Measurements from ENCODE around the gene CENPA.
"Not testable (repeated sequence)": the region's sequence is repeated elsewhere in the genome, so short reads cannot be mapped to it uniquely, and the experiment has no call there.

The CENPA gene

DNA sequence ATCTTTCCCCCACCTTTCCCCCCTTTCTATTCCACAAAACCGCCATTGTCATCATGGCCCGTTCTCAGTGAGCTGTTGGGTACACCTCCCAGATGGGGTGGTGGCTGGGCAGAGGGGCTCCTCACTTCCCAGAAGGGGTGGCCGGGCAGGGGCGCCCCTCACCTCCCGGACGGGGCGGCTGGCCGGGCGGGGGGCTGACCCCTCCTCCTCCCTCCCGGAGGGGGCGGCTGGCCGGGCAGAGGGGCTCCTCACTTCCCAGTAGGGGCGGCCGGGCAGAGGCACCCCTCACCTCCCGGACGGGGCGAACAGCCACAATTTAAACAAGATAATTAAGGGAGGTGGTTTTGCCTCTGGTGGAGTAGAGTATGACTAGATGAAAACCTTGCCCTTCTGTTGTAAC is 9.3 kb downstream of the CENPA start:
- not testable (repeated sequence) for DNase-seq

GRCh38 chr2:26801328-26801727 is 15.5 kb downstream of the CENPA start:
- DNase-seq, result no peak

DNA sequence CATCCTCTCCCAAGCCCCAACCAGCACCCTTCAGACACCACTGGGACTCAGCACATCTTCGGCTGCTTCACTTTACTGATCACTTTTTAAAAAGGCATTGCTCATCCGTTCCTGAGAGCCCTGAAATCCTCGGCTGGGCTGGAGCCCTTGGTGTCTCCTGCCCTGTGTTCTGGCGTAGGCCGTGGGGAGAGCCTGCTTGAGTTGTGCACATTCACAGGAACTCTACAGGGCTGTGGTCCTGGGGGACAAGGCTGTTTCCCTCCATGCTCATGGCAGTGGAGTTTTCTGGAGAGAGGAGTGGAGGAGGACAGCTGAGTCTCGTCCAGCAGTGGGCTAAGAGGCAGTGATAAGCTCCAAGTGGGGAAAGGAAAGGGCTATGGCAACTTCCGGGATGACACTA is 15.9 kb downstream of the CENPA start:
- DNase-seq, result no peak

- peak; percentile 30 to 41 for DNase-seq
Measured at GRCh38 chr2:26805241-26805676, 19.4 kb downstream of the CENPA start.

GRCh38 chr2:26807788-26808460 is 22.1 kb downstream of the CENPA start:
- DNase-seq, result no peak

DNA sequence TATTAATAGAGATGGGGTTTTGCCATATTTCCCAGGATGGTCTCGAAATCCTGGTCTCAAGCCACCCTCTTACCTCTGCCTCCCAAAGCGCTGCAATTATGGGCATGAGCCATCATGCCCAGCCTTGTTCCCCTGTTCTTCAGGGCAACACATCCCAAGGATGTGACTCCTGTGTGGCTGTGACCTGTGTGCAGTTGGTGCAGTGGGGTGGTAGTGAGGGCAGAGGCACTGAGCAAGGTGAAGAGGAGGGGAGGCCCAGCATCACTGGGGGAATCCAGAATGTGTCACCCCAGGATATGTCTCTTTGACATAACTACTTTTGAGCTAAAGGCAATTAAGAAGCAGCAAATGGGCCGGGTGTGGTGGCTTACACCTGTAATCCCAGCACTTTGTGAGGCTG is 23.4 kb downstream of the CENPA start:
- no peak for DNase-seq

DNA sequence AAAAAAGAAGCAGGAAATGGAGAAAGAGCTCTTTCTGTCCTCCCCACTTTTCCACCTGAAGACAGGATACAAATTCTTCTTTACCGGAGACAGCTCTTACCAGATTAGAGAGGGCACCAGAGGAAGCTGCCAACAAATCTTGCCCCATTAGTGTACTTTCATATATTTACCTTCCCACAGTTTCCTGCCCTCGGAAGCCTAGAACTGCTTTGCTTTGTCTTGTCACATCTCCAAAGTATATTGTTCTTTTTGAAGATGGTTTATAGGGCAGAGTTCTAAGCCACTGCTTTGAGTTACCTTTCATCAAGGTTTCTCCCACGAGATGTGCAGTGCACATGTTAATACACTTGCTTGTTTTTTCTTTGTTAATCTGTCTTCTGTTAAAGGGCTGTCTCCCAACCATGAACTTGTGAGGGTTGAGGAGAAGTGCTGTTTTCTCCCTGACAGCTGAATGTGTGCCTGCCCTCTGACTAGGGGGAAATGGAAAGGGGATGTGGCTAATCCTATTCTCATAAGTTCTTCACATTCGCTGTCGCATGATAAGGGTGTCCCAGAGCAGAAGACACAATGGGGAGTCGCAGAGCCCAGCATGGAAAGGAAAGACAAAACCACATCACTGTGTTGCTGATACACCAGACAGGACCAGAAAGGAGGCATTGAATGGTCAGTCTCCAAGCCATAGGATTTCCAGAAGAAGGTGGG is 24.2 kb downstream of the CENPA start:
- no peak for DNase-seq

DNA sequence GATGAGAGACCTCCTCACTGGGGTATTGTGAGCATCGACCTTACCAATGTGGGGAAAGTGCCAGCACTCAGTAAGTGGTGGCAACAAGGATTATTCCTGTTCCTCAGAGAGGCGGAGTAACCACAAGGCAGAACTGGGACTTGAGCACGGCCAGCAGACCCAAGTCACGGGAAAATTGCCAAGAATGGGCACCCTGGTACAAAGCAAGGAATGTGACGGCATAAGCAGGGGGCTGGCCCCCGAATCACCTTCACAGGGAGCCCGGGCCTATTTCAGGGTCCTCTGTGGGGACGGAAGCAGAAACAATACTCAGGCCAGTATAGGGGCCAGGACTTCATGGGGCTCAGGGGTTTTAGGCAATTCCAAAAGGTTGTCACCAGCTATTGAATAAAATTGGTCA is 25.4 kb downstream of the CENPA start:
- no peak for DNase-seq

DNA sequence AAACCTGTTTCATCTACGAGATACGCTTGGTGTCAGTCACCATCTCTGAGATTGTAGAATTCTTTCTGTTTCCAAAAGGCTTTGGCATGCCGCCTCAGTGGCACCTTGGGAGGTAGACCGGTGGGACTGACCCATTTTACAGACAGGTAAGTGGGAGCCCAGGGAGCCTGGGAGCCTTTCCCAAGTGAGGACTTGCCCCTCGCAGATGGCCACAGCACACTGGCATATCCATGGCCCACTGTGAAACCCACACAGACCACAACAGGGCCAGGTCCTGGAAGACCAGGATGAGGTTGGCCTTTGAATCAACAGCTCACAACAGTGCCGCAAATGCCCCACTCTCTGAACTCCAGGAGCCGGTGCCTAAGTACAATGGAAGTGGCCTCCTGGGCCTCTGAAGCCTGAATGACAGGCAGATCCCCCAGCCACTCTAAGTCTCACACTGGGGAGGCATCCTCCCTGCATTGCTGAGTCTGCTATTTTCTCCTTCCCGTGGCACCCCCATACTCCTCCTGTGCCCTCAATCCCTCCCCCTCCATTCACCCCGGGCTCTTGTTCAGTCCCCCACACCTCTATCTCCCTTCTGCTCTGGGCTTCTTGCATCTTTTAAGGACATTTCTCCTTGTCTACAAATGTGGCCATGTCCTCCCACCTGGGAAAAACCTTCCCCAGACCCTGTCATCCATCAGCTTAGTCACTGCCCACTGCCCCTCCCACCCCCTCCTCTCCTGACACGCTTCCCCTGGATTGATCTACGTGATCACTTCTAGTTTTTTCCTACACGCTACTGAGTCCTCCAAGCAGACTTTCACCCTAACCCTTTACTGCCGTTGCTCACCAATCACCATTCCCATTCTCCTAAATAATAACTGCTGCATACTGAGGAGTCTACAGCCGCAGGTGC is 26.2 kb downstream of the CENPA start:
- no peak for DNase-seq

DNA sequence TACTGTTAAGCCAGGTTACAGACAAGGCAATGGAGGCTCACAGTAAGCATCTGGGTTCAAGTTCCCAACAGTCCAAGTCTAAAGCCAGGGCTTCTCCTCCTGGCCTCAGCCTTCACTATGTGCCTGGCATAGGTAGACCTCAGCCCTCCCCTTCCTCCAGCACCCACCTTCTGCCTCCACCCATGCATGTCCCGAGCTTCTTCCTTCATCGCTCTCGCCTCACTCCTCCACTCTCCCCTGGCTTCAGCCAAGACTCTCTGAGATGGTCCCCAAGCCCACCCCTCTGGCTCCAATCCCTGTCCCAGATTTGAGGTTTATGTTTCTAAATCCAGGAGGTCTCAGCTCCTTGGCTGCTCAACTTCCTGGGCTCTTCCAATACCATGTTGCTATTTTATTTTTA is 26.9 kb downstream of the CENPA start:
- DNase-seq, result no peak

DNA sequence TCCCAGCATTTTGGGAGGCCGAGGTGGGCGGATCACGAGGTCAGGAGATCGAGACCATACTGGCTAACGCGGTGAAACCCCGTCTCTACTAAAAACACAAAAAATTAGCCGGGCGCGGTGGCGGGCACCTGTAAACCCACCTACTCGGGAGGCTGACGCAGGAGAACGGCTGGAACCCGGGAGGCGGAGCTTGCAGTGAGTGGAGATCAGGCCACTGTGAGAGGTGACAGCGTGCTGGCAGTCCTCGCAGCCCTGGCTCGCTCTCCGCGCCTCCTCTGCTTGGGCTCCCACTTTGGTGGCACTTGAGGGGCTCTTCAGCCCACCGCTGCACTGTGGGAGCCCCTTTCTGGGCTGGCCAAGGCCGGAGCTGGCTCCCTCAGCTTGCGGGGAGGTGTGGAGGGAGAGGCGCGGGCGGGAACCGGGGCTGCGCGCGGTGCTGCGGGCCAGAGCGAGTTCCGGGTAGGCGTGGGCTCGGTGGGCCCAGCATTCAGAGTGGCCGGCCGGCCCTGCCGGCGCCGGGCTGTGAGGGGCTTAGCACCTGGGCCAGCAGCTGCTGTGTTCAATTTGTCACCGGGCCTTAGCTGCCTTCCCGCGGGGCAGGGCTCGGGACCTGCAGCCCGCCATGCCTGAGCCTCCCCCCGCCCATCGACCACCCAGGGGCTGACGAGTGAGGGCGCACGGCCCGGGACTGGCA is 28.4 kb downstream of the CENPA start:
- not testable (repeated sequence) for DNase-seq

DNA sequence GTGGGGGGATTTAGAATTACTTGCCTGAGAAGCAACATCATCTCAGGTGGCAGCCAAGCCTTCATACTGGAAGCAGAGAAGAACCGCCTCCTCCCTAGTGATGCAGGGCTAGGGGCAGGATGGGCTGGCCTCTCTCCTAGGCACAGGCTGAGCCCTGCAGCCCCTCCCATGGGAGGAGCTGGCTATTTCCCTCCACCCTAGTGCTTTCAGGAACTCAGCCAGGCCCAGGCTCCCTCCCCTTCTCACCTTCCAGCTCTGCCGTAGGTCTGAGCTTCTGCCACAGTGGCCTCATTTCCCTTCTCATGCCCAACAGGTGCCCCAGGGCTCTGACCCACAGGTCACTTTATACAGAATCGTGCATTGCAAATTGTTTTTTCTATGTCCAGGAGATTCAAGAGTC is 31.0 kb downstream of the CENPA start:
- DNase-seq, result no peak

- DNase-seq, result no peak
Measured at GRCh38 chr2:26818255-26818654, 32.4 kb downstream of the CENPA start.

DNA sequence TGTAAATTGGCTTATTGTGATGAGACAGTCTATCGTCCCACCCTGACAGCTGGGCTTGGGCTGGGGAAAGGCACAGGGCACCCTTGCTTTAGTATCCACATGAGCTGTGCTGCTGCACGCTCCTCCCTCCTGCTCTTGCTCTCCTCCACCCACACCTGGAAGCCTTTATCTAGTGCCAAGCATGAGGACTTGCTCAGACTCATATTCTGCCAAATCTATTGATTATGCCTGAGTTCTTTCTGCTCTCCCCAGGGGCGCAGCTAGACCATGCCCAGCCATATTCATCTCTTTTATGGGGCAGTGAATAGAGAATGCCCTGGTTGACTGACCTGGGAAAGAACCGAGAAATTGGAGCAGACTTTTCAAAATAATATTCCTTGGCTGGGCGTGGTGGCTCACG is 33.1 kb downstream of the CENPA start:
- no peak for DNase-seq

DNA sequence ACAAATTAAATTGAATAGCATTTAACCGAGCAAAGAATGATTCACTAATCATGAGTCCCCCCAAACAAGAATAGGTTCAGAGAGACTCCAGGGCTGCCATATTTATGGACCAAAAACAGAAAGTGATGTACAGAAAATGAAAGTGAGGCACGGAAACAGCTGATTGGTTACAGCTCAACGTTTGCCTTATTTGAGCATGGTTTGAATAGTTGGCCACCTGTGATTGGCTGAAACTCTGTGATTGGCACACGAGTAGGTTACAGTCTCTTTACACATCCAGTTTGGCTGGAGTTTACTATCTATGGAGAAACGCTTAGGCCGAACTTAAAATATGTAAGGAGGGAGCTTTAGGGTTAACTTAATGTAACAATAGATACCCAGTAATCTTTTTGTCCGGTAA is 35.1 kb downstream of the CENPA start:
- no peak for DNase-seq

DNA sequence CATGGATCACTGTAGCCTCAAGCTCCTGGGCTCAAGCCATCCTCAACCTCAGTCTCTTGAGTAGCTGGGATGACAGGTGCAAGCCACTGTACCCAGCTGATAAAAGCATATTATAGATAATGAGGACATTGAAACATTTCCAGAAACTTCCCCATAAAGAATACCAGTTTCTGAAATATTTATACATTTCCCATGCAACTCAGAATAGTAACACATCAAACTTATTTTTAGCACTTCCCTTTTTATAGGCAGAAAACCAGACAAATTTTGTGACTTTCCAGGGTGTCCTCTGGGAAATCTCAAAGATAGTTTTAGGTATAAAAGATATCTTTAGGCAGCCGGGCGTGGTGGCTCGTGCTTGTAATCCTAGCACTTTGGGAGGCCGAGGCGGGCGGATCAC is 37.0 kb downstream of the CENPA start:
- no peak for DNase-seq

DNA sequence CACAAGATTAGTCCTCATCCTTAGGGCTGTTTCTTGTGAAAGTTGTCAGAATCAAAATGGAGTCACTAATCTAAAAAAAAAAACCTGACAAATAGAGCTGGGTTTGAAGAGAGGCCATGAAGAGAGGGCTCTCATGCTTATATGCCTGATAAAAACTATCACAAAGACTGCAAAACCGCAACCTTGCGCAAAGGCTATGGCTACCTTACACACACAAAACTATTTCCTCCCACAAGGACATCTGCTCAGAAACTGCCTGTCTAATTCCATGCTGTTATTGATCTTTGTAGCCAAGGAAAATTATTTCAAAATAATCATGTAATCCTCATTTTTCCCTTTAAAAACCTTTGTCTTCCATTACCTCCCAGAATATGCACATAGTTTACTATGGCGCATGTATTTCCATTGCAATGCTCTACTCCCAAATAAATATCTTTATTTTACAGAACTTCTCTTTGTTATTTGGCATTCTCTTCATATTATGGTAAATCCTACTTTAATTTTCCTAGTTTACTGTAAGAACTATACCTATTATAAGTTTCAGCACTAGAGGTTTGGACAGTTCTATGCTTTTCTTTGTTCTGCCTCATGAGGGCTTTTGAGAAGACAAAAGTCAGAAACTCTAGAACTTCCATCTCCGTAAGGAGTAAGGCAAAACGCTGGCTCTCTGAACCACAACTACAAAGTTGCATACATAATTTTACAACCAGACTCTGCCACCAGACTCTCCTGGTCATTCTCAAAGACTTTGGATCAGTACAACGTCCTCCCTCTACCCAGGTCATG is 52.5 kb downstream of the CENPA start:
- no peak for DNase-seq

- DNase-seq, result peak in 1 of 2 experiments; percentile 48
Measured at GRCh38 chr2:26840937-26841610, 55.2 kb downstream of the CENPA start.

GRCh38 chr2:26843041-26843440 is 57.2 kb downstream of the CENPA start:
- DNase-seq, result no peak

Measured in SW 1271 (cell line).